D721Med (cell line): Measurements from ENCODE around the gene GPR39.

ENCODE experiments used
- DNase-seq: peaks from one replicate; pipeline ENCODE4 v3.0.0; 2011; ENCODE audit warnings: low spot score; ENCODE audit not compliant: insufficient read length
- FAIRE-seq: peaks from 2 replicates; lab custom pipeline; 2011; peaks lifted over from hg19 to GRCh38; lab: Jason Lieb, UNC
- CTCF ChIP-seq: IDR thresholded peaks from 2 replicates; pipeline ENCODE4 v1.5.1; 2012; ENCODE audit warnings: mild to moderate bottlenecking, control low read depth; ENCODE audit not compliant: insufficient read depth; ENCODE audit errors: missing control alignments

Gene GPR39

DNA sequence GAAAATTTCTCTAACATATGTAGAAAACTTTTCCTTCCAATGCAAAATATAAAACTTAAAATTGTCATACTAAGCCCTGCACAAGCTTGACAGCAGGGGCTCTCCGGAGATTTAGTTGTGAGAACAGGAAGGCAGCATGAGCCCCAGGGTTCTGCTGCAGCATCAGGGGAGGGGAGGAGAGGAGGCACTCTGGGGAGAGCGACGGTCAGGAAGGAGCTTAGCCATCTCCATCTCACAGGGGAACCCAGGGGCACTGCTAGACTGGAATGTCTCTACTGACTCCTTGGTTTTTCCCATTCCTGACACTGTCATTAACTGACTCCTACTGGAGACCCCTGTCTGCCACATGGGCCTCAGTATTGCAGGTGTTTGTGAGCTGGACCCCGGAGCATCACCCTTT is 123.6 kb downstream of the GPR39 start:
- no peak for FAIRE-seq
- DNase-seq, result no peak
- TF ChIP-seq CTCF, result no peak

- no peak for FAIRE-seq
- DNase-seq, result no peak
- no peak for TF ChIP-seq CTCF
These were observed 126.5 kb downstream of the GPR39 start for GRCh38 chr2:132542953-132543569.

DNA sequence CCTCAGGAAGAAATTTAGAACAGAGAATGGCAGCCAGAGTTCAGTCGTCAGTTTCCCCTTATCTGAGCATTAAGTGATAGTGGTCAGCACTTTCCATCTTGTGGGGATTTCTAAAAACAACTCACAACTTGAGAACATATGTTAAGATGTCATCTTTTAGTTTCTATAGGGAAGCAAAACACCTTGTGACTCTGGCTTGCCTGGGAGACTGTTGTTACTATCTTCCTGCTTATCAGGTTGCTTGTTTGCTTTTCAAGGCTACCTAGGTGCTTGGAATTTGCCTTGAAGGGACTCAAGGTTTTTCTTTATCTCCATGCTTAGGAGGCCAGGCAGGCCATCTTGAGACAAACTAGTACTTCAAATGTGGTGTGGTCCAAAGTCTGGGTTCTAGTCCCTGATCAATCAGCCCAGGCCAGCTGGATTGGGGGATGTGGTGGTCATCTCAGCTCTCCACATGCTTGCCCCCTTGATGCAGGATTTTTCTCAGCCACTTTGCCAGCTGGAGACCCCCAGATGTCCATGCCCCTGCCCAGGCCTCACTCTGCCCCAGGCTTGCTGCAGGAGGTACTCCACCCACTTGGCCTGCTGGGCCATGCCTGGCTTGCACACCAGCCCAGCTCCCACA is 127.5 kb downstream of the GPR39 start:
- no peak for FAIRE-seq
- DNase-seq, result no peak
- TF ChIP-seq CTCF, result no peak

GRCh38 chr2:132547090-132547687 is 130.6 kb downstream of the GPR39 start:
- DNase-seq (peak; percentile 39), FAIRE-seq (no peak)
- peak; percentile 80 for TF ChIP-seq CTCF

- FAIRE-seq (no peak), DNase-seq (no peak)
- no peak for TF ChIP-seq CTCF
These were observed 133.5 kb downstream of the GPR39 start for GRCh38 chr2:132549935-132550670.

DNA sequence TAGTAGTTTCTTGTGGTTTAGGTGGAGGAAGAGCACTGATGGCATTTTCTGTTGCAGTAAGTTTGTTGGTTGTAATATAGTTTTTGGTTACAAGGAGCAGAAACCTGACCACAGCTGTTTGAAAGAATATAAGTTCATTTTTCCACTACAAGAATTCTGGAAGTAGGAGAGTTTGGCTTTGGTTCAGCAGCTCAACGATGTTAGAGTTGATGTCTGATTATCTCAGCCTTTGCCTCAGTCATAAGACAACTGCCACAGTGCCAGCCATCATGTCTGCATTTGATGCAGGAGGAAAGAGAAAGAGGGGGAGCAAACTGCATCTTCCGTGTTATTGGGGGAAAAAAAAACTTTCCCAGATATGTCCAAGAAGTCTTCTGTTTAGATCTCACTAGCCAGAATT is 134.3 kb downstream of the GPR39 start:
- FAIRE-seq, result no peak
- no peak for TF ChIP-seq CTCF
- DNase-seq, result no peak
